Activated T-cell treated with anti-CD3 and anti-CD28 coated beads for 24 hours (primary cell): ENCODE measurements around the gene GPANK1.
A peak's percentile ranks its signal among the peaks of the same experiment; 100 is the strongest.

Source experiments
- DNase-seq: peaks from one replicate; pipeline ENCODE4 v3.0.0-alpha.2; 2020; ENCODE audit warnings: low read depth

Gene GPANK1

GRCh38 chr6:31639449-31639861 is 25.3 kb downstream of the GPANK1 start:
- DNase-seq: no peak

DNA sequence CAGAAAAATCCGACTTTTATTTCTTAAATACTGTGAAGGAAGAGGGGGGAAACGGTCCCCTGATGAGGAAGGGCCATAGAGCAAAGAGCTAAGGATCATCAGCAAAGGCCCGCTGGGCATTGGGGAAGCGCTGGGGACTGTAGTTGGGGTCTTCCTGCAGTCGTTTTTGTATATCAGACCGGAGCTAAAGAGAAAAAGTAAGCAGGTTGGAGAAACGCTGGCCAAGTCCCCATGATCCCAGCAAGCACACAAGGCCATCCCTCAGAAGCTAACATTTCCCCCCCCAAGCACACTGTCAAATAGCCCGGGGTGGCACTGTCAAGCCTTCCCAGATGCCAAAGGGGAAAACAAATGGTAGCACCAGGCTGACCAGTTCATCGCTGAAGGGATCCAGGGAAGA is 25.8 kb downstream of the GPANK1 start:
- no peak for DNase-seq

GRCh38 chr6:31636698-31637596 is 27.9 kb downstream of the GPANK1 start:
- DNase-seq: no peak

DNA sequence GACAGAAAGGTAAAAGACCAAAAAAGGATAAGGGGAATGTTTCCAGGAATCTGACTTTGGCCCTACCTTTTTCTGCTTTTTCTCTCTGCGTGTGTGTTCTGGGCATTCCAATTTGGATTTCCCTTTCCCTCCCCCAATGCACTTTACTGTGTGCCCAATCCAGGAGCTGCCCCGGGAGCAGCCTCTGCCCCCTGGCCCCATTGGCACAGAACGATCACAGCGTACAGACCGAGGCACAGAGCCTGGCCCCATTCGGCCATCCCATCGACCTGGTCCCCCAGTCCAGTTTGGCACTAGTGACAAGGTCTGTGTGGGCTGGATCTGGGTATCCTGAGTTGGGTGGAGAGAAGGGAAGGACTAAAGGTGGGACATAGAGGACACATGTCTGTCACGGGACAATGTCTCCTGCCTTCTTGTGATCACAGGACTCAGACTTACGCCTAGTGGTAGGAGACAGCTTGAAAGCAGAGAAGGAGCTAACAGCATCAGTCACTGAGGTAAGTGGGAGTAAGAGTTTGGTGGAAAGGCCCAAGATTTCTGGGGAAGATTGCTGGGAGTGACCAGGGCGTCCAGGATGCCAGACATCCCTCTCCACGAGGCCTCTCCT is 29.7 kb downstream of the GPANK1 start:
- no peak for DNase-seq

DNA sequence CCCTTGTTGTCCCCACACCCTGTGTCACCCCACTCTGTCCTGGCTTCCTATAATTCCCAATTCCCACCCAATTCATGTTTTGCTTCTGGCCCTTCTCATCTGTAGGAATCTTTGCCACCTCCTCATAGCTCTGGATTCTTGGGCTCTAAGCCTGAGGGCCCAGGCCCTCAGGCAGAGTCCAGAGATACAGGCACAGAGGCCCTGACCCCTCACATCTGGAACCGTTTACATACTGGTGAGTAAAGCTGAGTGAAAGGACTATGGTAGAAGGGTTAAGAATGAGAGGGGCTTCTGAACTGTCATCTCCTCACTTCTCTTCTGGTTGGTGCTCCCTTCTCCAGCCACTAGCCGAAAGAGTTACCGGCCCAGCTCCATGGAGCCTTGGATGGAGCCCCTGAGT is 30.7 kb downstream of the GPANK1 start:
- DNase-seq: no peak

DNA sequence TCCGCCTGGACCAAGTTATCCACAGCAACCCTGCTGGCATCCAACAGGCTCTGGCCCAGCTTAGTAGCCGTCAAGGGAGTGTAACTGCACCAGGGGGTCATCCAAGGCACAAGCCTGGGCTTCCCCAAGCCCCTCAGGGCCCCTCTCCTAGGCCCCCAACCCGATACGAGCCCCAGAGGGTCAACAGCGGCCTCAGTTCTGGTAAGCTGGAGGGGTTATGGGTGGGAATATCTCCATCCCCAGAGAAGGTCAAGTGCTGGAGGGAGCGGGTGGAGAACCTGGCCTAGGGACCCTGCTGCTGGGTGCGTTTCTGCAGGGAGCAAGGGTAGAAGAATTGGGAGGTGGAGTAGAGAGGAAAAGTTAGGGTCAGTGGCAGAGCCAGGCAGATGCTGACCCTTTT is 31.4 kb downstream of the GPANK1 start:
- no peak for DNase-seq

DNA sequence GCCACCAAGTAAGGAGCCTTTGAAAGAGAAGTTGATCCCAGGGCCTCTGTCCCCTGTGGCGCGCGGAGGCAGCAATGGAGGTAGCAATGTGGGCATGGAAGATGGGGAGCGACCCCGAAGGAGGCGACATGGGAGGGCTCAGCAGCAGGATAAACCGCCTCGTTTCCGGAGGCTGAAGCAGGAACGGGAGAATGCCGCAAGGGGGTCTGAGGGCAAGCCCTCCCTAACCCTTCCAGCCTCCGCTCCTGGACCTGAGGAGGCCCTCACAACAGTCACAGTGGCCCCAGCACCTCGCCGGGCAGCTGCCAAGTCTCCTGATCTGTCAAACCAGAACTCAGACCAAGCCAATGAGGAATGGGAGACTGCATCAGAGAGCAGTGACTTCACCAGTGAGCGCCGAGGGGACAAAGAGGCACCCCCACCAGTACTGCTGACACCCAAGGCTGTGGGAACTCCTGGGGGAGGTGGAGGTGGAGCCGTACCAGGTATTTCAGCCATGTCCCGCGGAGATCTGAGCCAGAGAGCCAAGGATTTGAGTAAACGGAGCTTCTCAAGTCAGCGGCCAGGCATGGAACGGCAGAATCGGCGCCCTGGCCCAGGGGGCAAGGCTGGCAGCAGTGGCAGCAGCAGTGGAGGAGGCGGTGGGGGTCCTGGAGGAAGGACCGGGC is 32.4 kb downstream of the GPANK1 start:
- no peak for DNase-seq

DNA sequence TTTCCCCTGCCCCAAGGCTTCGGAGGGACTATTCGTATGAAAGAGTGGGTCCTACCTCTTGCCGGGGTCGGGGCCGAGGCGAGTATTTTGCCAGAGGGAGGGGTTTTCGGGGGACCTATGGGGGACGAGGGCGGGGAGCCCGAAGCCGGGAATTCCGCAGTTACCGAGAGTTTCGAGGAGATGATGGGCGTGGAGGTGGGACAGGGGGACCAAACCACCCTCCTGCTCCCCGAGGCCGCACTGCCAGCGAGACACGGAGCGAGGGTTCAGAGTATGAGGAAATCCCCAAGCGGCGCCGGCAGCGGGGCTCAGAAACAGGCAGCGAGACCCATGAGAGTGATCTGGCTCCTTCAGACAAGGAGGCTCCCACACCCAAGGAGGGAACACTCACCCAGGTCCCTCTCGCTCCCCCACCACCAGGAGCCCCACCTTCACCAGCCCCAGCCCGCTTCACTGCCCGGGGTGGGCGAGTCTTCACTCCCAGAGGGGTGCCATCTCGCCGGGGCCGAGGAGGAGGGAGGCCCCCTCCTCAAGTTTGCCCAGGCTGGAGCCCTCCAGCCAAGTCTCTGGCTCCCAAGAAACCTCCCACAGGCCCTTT is 33.0 kb downstream of the GPANK1 start:
- no peak for DNase-seq

- no peak for DNase-seq
Measured at GRCh38 chr6:31631209-31631608, 33.6 kb downstream of the GPANK1 start.

DNA sequence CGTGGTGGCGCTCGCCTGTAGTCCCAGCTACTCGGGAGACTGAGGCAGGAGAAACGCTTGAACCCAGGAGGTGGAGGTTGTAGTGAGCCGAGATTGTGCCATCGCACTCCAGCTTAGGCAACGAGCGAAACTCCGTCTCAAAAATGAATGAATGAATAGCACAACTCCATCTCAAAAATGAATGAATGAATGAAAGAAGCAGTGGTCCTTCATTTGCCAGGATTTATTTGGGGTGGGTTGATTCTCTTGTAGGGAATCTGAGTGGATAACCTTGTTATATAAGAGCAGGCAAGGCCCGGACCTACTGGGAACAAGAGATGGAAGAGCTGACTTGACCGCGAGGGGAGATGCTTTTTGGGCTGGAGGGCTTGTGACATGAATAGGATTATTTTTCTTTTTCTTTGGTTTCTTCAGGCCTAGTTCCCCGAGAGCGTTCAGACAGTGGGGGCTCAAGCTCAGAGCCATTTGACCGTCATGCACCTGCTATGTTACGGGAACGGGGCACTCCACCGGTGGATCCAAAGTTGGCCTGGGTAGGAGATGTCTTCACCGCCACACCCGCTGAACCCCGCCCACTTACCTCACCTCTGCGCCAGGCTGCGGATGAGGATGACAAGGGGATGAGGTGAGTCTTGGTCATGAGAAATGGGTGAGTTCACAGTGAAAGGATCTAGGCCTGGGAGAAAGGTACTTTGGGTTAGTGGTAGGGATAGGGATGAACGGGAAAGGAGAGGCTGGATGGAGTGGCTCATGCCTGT is 34.4 kb downstream of the GPANK1 start:
- DNase-seq: no peak

- DNase-seq: no peak
Measured at GRCh38 chr6:31629014-31629413, 35.8 kb downstream of the GPANK1 start.

DNA sequence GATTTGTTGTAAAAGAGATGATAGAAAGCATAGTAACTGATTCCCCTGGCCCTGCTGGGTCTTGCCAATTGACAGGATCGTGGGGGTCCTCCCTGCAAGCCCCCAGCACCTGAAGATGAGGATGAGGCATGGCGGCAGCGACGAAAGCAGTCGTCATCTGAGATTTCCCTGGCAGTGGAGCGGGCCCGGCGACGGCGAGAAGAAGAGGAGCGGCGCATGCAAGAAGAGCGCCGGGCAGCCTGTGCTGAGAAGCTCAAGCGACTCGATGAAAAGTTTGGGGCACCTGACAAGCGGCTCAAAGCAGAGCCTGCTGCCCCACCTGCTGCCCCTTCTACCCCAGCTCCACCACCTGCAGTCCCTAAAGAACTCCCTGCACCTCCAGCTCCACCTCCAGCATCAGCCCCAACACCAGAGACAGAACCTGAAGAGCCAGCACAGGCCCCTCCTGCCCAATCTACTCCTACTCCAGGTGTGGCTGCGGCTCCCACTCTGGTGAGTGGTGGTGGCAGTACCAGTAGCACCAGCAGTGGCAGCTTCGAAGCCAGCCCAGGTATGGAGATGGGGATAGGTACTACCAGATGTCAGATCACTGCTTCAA is 37.0 kb downstream of the GPANK1 start:
- DNase-seq: no peak

GRCh38 chr6:31626952-31627351 is 37.8 kb downstream of the GPANK1 start:
- DNase-seq: no peak

- no peak for DNase-seq
Measured at GRCh38 chr6:31624070-31624469, 40.7 kb downstream of the GPANK1 start.

DNA sequence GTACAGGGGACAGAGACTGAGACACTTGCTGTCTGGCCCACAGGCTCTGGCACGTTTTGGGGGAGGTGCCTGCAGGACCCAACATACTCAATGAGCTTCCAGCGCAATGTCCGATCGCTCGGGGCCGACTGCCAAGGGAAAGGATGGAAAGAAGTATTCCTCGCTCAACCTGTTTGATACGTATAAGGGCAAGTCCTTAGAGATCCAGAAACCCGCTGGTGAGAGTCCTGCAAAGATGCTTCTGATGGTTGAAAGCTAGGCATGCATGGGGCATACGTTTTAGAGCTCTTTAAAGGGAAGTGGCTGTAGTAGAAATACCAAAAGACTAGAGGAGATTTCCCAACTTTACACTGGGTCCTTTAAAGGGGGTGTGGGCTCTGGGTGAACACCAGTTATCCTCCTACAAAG is 42.1 kb downstream of the GPANK1 start:
- no peak for DNase-seq

DNA sequence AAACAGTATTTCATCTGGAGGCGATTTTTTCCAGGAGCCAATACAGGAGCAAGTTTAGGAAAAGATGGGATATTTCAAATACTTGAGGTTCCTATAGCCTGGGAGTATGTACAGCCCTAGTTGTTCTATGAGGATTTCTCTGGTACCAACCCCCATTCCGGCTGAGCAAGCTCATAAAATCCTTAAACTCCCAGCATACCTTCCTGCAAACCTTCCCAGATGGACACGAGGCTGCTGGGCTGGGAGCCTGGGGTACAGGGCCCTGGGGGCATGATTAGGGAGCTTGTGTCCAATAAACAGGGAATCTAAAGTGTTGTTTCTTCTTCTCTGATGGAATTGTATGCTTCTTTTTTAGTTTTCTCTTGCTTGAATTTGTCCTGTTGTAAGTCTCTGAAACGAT is 42.8 kb downstream of the GPANK1 start:
- no peak for DNase-seq

DNA sequence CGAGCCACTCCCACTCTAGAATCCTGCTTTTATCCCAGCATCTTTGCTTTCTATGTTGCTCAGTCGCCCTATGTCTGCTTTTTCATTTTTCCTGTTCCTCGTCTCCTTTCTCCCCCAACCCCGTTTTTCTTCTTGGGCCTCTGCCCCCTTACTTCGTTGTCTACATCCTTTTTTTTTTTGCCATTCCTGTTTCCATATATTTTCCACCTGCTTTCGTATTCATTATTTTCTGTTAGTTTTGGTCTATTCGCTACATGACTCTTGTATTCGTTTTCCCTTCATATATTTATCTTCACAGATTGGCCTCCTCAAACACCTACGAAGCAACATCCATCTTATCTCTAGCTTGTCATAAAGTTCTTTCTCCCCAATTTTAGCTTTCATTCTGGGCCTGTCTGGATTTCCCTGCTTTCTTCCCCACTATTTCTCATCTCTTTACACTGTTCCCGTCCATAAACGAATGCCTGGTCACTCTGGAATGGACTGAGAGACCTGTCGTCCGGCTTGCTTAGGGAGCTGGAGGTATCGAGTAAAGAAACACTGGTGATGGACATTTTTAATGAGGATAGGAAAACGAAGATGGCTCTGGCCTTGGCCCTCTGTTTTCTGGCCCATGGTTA is 43.4 kb downstream of the GPANK1 start:
- no peak for DNase-seq

DNA sequence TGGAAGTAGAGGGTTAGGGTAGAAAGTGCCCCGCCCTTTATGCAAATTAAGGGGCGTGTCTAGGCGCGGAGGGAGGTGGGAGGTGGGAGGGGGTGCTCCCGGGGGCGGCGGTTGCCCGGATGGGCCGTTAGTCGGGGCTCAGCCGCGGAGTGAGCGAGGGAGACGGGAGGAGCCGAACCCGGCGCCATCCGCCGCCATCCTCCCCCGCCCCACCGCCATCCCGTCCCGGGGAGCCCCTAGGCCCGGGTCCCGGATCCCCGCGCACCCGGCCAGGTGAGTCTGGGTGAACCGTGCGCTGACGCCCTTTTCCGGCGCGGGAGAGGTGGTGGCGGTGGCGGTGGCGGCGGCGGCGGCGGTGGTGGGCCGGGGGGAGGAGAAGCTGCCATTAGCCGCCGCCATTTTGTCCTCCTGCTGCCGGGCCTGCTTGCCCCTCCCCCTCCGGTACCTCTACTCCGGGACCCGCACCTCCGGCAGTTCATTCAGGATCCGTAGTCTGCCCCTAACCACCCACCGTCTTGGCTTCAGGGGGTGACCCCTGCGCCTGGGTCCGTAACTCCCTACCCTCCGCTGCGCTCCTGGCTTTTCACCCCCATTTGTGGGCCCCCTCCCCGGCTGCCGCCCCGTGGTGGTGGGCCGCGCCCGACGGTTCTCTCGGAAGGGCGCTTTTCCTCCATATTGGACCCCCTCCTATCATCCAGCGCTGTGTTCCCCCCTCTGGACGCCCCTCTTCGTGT is 44.0 kb downstream of the GPANK1 start, which contains the start of gene PRRC2A:
PRRC2A (plus strand) TSS at position 130 of the 734 bp plus-strand sequence. CDS start 2,075 bp downstream, outside the sequence.
- DNase-seq: no peak

DNA sequence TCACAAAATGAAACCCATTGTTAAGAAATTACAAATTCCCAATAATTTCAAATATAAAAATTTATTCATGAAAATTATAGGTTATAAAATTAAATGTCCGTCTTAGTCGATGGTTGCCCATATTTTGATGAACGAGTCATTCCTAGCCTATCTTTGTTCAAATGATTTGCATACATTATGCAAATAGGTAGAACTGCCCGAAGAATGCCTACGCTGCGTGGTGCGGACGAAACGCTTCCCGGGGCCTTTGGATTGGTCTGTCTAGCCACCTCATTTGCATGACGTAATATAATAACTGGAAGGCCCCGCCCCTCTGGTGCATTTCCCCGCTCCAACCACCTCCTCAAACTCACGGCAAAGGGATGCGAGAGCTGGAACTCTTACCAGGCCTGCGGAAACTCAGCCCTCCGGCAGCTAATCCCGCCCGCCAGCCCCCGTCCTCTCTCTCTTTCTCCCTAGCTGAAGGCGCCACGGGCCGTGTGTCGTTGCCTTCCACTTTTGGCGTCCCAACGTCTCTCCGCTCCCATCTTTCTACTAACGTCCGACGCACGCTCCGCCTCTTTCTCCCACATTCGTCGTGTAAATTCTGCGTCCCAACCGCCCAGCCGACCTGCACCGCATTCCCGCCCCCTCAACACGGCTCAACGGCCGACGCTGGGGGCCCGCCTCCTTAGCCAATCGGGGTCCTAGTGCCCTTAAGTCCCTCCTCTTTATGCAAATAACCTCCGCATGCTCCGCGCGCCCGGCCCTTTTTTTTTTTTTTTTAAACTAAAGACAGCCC is 44.8 kb downstream of the GPANK1 start:
- peak; percentile 96 for DNase-seq
